Fibroblast of lung (primary cell): ENCODE measurements around the gene SPACA5.

Experiments used
- EZH2 ChIP-seq: IDR thresholded peaks from 2 replicates; pipeline ENCODE4 v1.5.1; 2012; ENCODE audit warnings: low read length, control low read depth, mild to moderate bottlenecking; ENCODE audit errors: missing control alignments
- TF ChIP-seq, protein P1 (sequence below), 2 donors: IDR thresholded peaks in 1 of 2; conservative IDR thresholded peaks in 1 of 2; 1 replicate in 1 of 2; 2 replicates in 1 of 2; pipeline ENCODE4 v1.5.1; 2011 to 2012; ENCODE audit warnings: low read length in 2 of 2, control low read depth in 1 of 2, inconsistent platforms in 1 of 2, low read depth in 1 of 2, mild to moderate bottlenecking in 1 of 2

GRCh38 chrX:47976254-47977151, 30.3 kb upstream of the SPACA5 start:
- TF ChIP-seq, protein P1, sequence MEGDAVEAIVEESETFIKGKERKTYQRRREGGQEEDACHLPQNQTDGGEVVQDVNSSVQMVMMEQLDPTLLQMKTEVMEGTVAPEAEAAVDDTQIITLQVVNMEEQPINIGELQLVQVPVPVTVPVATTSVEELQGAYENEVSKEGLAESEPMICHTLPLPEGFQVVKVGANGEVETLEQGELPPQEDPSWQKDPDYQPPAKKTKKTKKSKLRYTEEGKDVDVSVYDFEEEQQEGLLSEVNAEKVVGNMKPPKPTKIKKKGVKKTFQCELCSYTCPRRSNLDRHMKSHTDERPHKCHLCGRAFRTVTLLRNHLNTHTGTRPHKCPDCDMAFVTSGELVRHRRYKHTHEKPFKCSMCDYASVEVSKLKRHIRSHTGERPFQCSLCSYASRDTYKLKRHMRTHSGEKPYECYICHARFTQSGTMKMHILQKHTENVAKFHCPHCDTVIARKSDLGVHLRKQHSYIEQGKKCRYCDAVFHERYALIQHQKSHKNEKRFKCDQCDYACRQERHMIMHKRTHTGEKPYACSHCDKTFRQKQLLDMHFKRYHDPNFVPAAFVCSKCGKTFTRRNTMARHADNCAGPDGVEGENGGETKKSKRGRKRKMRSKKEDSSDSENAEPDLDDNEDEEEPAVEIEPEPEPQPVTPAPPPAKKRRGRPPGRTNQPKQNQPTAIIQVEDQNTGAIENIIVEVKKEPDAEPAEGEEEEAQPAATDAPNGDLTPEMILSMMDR (conservative IDR thresholded peaks at IDR 0.05 in 1 of 2, IDR thresholded peaks at IDR 0.05 in 1 of 2; ENCODE audit: low read depth in 1 of 2, low read length in 2 of 2) = no peak
- TF ChIP-seq EZH2 = no peak
